ENCODE measurements around the gene PANK1. TPM values are rescaled to one million over a fixed set of nuclear protein-coding genes. Genes with fewer than 3 reads are reported as not detected.

The PANK1 gene
- total RNA-seq: 10 to 100 TPM in 1 of 2 donors, 1 to 10 TPM in 1; 9.4 to 12.8 TPM
- polyA plus RNA-seq (ENCODE audit: insufficient read length in 6 of 6): 10 to 100 TPM; 17.2 to 21.1 (median 17.8) TPM
- long read RNA-seq, donor 1, full-length matches to known transcripts: 4 of 20 reads
- long read RNA-seq, donor 1, partial matches to known transcripts: 16 of 20 reads
- long read RNA-seq, donor 1, other reads (novel, unspliced or antisense): 0 of 20 reads
- long read RNA-seq, donor 2, full-length matches to known transcripts: 1 of 74 reads
- long read RNA-seq, donor 2, partial matches to known transcripts: 73 of 74 reads
- long read RNA-seq, donor 2, other reads (novel, unspliced or antisense): 0 of 74 reads
- long read RNA-seq, donor 3, full-length matches to known transcripts: 3 of 3 reads
- long read RNA-seq, donor 3, partial matches to known transcripts: 0 of 3 reads
- long read RNA-seq, donor 3, other reads (novel, unspliced or antisense): 0 of 3 reads
- long read RNA-seq, donor 4, full-length matches to known transcripts: 3 of 4 reads
- long read RNA-seq, donor 4, partial matches to known transcripts: 0 of 4 reads
- long read RNA-seq, donor 4, other reads (novel, unspliced or antisense): 1 of 4 reads
- long read RNA-seq, donor 5, full-length matches to known transcripts: 4 of 4 reads
- long read RNA-seq, donor 5, partial matches to known transcripts: 0 of 4 reads
- long read RNA-seq, donor 5, other reads (novel, unspliced or antisense): 0 of 4 reads
- long read RNA-seq, donor 6, full-length matches to known transcripts: 7 of 7 reads
- long read RNA-seq, donor 6, partial matches to known transcripts: 0 of 7 reads
- long read RNA-seq, donor 6, other reads (novel, unspliced or antisense): 0 of 7 reads
- long read RNA-seq, donor 7, full-length matches to known transcripts: 3 of 3 reads
- long read RNA-seq, donor 7, partial matches to known transcripts: 0 of 3 reads
- long read RNA-seq, donor 7, other reads (novel, unspliced or antisense): 0 of 3 reads
- long read RNA-seq, donor 8, full-length matches to known transcripts: 4 of 4 reads
- long read RNA-seq, donor 8, partial matches to known transcripts: 0 of 4 reads
- long read RNA-seq, donor 8, other reads (novel, unspliced or antisense): 0 of 4 reads
- long read RNA-seq, donor 9: 0 reads
- long read RNA-seq, donor 10, partial matches to known transcripts: 0 of 1 reads
- long read RNA-seq, donor 10, other reads (novel, unspliced or antisense): 1 of 1 reads
- long read RNA-seq, donor 11, full-length matches to known transcripts: 6 of 6 reads
- long read RNA-seq, donor 11, partial matches to known transcripts: 0 of 6 reads
- long read RNA-seq, donor 11, other reads (novel, unspliced or antisense): 0 of 6 reads
- long read RNA-seq, donor 12, full-length matches to known transcripts: 2 of 25 reads
- long read RNA-seq, donor 12, partial matches to known transcripts: 23 of 25 reads
- long read RNA-seq, donor 12, other reads (novel, unspliced or antisense): 0 of 25 reads

GRCh38 chr10:89644967-89645741 is at the start of gene PANK1:
Gene PANK1, minus strand, starts transcription at chr10:89645242. Its CDS starts 351 bp downstream, at chr10:89644891.
- Histone ChIP-seq H3K9me3 (no peaks in the 10 kb centered on the region), H3K4me3 (peak within 1 kb of the TSS; percentile 86 to 90), H3K27me3 (peaks cover 0 to 18% of the 10 kb centered on the region in 2 donors), H3K36me3 (no peaks in the 10 kb centered on the region), H3K4me1 (peaks cover 0 to 9% of the 10 kb centered on the region in 2 donors), H3K27ac (peak within 1 kb of the TSS; percentile 79 to 91)
- peak; percentile 61 for ATAC-seq
- intact Hi-C loops (cut with DNase I): no loop called here
- no peak for TF ChIP-seq CTCF (IDR thresholded peaks at IDR 0.05)
- peak; percentile 70 to 90 (median 80) for DNase-seq

GRCh38 chr10:89693176-89693575 is 48.1 kb upstream of the PANK1 start:
- no peaks in the 10 kb centered on the region for H3K36me3 ChIP-seq
- DNase-seq (no peak), ATAC-seq (no peak)
- intact Hi-C loops (cut with DNase I): no loop called here
- no peak overlapping the region for H3K4me3 ChIP-seq
- H3K9me3 ChIP-seq: no peaks in the 10 kb centered on the region
- TF ChIP-seq CTCF (IDR thresholded peaks at IDR 0.05): no peak
- H3K4me1 ChIP-seq: no peaks in the 10 kb centered on the region
- H3K27me3 ChIP-seq: no peaks in the 10 kb centered on the region
- H3K27ac ChIP-seq: no peak overlapping the region

- intact Hi-C loops (cut with DNase I): no loop called here
- no peak overlapping the region for H3K27ac ChIP-seq
- no peaks in the 10 kb centered on the region for H3K27me3 ChIP-seq
- H3K36me3 ChIP-seq: no peaks in the 10 kb centered on the region
- TF ChIP-seq CTCF (IDR thresholded peaks at IDR 0.05): no peak
- ATAC-seq: no peak
- no peaks in the 10 kb centered on the region for H3K4me1 ChIP-seq
- H3K4me3 ChIP-seq: no peak overlapping the region
- H3K9me3 ChIP-seq: no peaks in the 10 kb centered on the region
- no peak for DNase-seq
Observed at GRCh38 chr10:89692416-89692815, 47.4 kb upstream of the PANK1 start.

- Histone ChIP-seq H3K4me1 (no peaks in the 10 kb centered on the region), H3K36me3 (no peaks in the 10 kb centered on the region), H3K9me3 (no peaks in the 10 kb centered on the region), H3K27me3 (no peaks in the 10 kb centered on the region), H3K4me3 (no peak overlapping the region), H3K27ac (no peak overlapping the region)
- intact Hi-C loops (cut with DNase I): no loop called here
- TF ChIP-seq CTCF (IDR thresholded peaks at IDR 0.05): no peak
- ATAC-seq (no peak), DNase-seq (no peak)
Observed at GRCh38 chr10:89690027-89690426, 45.0 kb upstream of the PANK1 start.
